Fibroblast of pulmonary artery (primary cell): ENCODE data around the gene PLEKHA4.
A peak's percentile ranks its signal among the peaks of the same experiment; 100 is the strongest.

Experiments
- DNase-seq: peaks from one replicate; pipeline ENCODE4 v3.0.0-alpha.2; 2010; ENCODE audit warnings: low read depth
- H3K4me3 ChIP-seq: replicated peaks from 2 replicates; pipeline ENCODE4 v1.5.1; 2011; ENCODE audit warnings: low read depth, mild to moderate bottlenecking, control low read depth, low read length, moderate library complexity
- TF ChIP-seq, protein P1 (sequence below): IDR thresholded peaks from 2 replicates; pipeline ENCODE4 v1.5.1; 2011; ENCODE audit warnings: mild to moderate bottlenecking, control low read depth, low read length, inconsistent platforms; ENCODE audit errors: missing control alignments

Gene PLEKHA4

DNA sequence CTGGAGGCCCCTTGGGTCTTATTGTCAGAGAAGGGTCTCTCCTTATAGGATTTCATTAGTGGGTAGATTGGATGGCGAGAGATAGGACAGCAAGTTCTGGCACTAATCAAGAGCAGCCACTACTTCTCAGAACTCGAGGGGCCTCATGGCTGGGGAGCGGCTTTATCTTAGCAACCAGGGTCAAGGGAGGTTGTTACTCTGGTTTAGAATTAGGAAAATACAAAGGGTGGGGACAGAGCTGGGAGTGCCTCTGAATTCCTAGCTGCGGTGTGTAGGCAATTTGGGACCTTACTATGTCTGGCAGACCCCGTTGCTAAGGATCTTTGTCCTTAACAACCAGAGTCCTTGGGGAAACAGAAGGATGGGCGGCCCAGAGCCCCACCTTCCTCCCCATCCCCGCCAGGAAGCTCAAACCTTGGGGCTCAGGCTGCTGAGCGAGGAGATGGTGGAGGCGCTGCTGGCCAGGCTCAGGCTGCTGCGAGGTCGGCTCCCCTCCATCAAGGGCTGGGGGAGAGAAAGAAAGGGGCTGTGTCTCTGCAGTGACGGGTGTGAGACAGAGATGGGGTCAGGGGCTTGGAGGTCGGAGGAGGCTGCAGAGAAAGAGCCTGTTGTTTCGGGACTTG, 1.2 kb downstream of the PLEKHA4 start:
- H3K4me3 ChIP-seq, result peak overlapping the region; percentile 61
- no peak for DNase-seq
- TF ChIP-seq, protein P1, sequence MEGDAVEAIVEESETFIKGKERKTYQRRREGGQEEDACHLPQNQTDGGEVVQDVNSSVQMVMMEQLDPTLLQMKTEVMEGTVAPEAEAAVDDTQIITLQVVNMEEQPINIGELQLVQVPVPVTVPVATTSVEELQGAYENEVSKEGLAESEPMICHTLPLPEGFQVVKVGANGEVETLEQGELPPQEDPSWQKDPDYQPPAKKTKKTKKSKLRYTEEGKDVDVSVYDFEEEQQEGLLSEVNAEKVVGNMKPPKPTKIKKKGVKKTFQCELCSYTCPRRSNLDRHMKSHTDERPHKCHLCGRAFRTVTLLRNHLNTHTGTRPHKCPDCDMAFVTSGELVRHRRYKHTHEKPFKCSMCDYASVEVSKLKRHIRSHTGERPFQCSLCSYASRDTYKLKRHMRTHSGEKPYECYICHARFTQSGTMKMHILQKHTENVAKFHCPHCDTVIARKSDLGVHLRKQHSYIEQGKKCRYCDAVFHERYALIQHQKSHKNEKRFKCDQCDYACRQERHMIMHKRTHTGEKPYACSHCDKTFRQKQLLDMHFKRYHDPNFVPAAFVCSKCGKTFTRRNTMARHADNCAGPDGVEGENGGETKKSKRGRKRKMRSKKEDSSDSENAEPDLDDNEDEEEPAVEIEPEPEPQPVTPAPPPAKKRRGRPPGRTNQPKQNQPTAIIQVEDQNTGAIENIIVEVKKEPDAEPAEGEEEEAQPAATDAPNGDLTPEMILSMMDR, result no peak

GRCh38 chr19:48866692-48867091, 1.7 kb downstream of the PLEKHA4 start:
- H3K4me3 ChIP-seq, result peak overlapping the region; percentile 61
- TF ChIP-seq, protein P1, result no peak
- DNase-seq, result no peak

- no peak overlapping the region for H3K4me3 ChIP-seq
- DNase-seq, result no peak
- TF ChIP-seq, protein P1, result no peak
These were observed 5.6 kb downstream of the PLEKHA4 start for GRCh38 chr19:48862827-48863226.

DNA sequence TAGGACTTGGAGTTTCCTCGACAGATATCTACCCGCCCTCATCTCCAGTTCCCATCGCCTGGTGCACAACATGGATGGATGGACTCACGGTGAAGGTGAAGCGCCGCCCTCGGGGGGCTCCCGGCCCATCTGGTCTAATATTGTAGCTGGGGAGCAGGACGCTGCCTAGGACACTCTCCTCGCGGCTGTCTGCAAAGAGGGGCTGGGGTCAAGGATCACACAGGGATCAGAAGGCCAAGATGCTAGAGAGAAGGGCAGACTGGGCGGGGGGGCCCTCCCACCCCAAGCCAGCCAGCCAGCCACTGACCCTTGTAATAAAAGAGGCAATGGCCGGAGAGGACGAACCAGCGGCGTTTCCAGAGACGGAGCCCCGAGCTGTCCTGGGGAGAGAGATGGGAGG, 7.1 kb downstream of the PLEKHA4 start:
- TF ChIP-seq, protein P1, result no peak
- no peak for DNase-seq

GRCh38 chr19:48859711-48860572, 8.5 kb downstream of the PLEKHA4 start:
- TF ChIP-seq, protein P1, result no peak
- no peak overlapping the region for H3K4me3 ChIP-seq
- no peak for DNase-seq

More for the DNA sequence above, 7.1 kb downstream of the PLEKHA4 start:
- no peak overlapping the region for H3K4me3 ChIP-seq

DNA sequence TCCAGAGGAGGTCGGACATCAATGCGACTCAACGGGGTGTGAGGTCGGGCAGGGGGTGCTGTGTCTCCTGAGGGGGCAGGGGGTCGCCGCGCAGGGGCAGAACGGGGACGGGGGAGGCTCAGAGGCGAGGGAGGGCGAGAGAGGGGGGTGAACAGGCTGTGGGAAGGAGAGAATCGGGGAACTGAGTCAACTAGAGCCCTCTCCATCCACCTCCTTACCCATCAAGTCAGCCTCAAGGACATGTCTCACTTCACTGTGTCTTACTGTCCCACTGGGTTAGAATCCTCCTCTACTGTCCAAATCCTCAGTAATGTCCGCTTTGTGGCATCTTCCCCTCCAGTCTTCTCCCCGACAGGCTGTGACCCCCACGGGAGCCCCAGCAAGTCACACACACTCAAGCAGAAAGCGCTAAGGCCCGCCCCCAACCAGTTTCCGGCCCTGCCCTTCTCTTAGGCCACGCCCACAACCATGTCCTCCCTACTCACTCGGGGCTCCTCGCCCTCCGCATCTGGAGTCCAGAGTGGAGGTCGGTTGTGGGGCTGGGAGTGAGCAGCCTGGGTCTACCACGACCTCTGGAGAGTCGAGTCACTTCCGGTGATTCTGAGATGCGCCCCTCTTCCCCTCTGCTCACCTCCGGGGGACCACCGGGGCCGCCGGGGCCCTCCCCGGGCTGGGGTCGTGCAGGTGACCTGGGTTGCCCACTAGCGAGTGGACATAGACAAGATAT, 9.3 kb downstream of the PLEKHA4 start:
- H3K4me3 ChIP-seq, result no peak overlapping the region
- DNase-seq, result no peak

More for the DNA sequence above, 9.3 kb downstream of the PLEKHA4 start:
- TF ChIP-seq, protein P1, result no peak
